SK-N-MC (cell line): ENCODE results near the gene HDAC8.

ENCODE experiments used
- EZH2 ChIP-seq: fragments of 200-600 bp; sonication (generic); IDR thresholded peaks from one replicate; pipeline ENCODE4 v1.6.1; 2017; ENCODE audit warnings: antibody characterized with exemption
- FOXP2 ChIP-seq: optimal IDR thresholded peaks from 2 replicates; pipeline ENCODE3; 2011; ENCODE audit warnings: mild to moderate bottlenecking, moderate library complexity; ENCODE audit not compliant: insufficient read depth; ENCODE audit errors: extremely low read length, control extremely low read depth
- POLR2AphosphoS5 ChIP-seq: IDR thresholded peaks from 2 replicates; pipeline ENCODE4 v1.6.1; 2012; ENCODE audit warnings: mild to moderate bottlenecking, low read depth, low read length, borderline replicate concordance

DNA sequence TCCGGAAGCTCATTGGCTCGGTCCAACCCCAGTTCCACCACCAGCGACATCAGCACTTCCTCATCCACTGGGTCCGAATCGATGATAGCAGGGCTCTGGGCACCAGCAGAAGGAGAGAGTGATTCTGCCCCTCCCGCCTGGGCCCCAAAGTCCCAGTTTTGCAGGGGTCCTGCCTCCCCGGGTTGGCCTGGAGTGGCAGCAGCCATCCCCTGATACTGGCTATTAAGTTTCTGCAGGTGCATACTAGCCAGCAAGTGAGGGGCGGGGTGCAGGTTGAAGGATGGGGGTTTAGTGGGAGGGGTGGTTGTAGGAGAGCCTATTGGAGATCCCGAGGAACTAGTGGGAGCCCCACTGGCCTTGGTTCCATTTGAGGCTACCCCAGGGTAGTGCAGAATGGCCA, 270.9 kb downstream of the HDAC8 start:
- TF ChIP-seq POLR2AphosphoS5 (no peak), EZH2 (no peak), FOXP2 (no peak)
